HepG2 (cell line): ENCODE measurements around the gene METRN. TPM values are rescaled to one million over a fixed set of nuclear protein-coding genes. Genes with fewer than 3 reads are reported as not detected.

Source experiments
- BRD4 ChIP-seq: sonication (generic); formaldehyde crosslinking; IDR thresholded peaks from 2 replicates; pipeline ENCODE4 v1.4.0; 2020; ENCODE audit warnings: missing genetic modification reagents
- CENPT ChIP-seq: sonication (generic); formaldehyde crosslinking; IDR thresholded peaks from 2 replicates; pipeline ENCODE4 v1.8.0; 2022; ENCODE audit warnings: low read depth, mild to moderate bottlenecking, moderate library complexity, missing genetic modification reagents
- ESRRA ChIP-seq: sonication (generic); formaldehyde crosslinking; IDR thresholded peaks from 2 replicates; pipeline ENCODE4 v1.5.1; 2020; ENCODE audit warnings: mild to moderate bottlenecking, low read depth, missing genetic modification reagents
- GFI1 ChIP-seq: sonication (generic); formaldehyde crosslinking; IDR thresholded peaks from 2 replicates; pipeline ENCODE4 v1.5.0; 2020; ENCODE audit warnings: missing genetic modification reagents, mild to moderate bottlenecking, borderline replicate concordance
- HIC2 ChIP-seq: sonication (generic); formaldehyde crosslinking; IDR thresholded peaks from 2 replicates; pipeline ENCODE4 v1.9.0; 2022; ENCODE audit warnings: low read depth, missing genetic modification reagents
- MAX ChIP-seq: IDR thresholded peaks from 2 replicates; pipeline ENCODE4 v1.6.1; 2012; ENCODE audit warnings: inconsistent platforms
- MEIS2 ChIP-seq: sonication (generic); formaldehyde crosslinking; IDR thresholded peaks from 2 replicates; pipeline ENCODE4 v1.9.0; 2021; ENCODE audit warnings: mild to moderate bottlenecking, missing genetic modification reagents
- NFIB ChIP-seq: sonication (generic); formaldehyde crosslinking; IDR thresholded peaks from 2 replicates; pipeline ENCODE4 v1.9.0; 2021; ENCODE audit warnings: missing genetic modification reagents, mild to moderate bottlenecking, borderline replicate concordance
- SAFB2 ChIP-seq: sonication (generic); formaldehyde crosslinking; IDR thresholded peaks from 2 replicates; pipeline ENCODE4 v1.5.1; 2020; ENCODE audit warnings: missing genetic modification reagents, low read depth, mild to moderate bottlenecking, borderline replicate concordance
- TFAP4 ChIP-seq: sonication (generic); IDR thresholded peaks from 2 replicates; pipeline ENCODE4 v1.6.1; 2016; ENCODE audit warnings: low read depth, borderline replicate concordance
- TSC22D2 ChIP-seq: sonication (generic); formaldehyde crosslinking; IDR thresholded peaks from 2 replicates; pipeline ENCODE4 v1.5.1; 2020; ENCODE audit warnings: missing genetic modification reagents, mild to moderate bottlenecking, borderline replicate concordance
- ZFP90 ChIP-seq: sonication (generic); formaldehyde crosslinking; IDR thresholded peaks from 2 replicates; pipeline ENCODE4 v1.8.0; 2022; ENCODE audit warnings: missing genetic modification reagents, mild to moderate bottlenecking, inconsistent platforms, borderline replicate concordance
- ZNF121 ChIP-seq: sonication (generic); formaldehyde crosslinking; IDR thresholded peaks from 2 replicates; pipeline ENCODE4 v1.5.0; 2020; ENCODE audit warnings: mild to moderate bottlenecking, missing genetic modification reagents
- ZNF557 ChIP-seq: sonication (generic); formaldehyde crosslinking; IDR thresholded peaks from 2 replicates; pipeline ENCODE4 v1.4.0; 2020; ENCODE audit warnings: missing genetic modification reagents
- ZNF576 ChIP-seq: sonication (generic); formaldehyde crosslinking; IDR thresholded peaks from 2 replicates; pipeline ENCODE4 v1.4.0; 2020; ENCODE audit warnings: mild to moderate bottlenecking, missing genetic modification reagents
- ZNF609 ChIP-seq: sonication (generic); formaldehyde crosslinking; IDR thresholded peaks from 2 replicates; pipeline ENCODE4 v1.4.0; 2020; ENCODE audit warnings: mild to moderate bottlenecking, missing genetic modification reagents, borderline replicate concordance
- ZNF710 ChIP-seq: sonication (generic); formaldehyde crosslinking; IDR thresholded peaks from 2 replicates; pipeline ENCODE4 v1.5.0; 2020; ENCODE audit warnings: mild to moderate bottlenecking, missing genetic modification reagents, borderline replicate concordance
- polyA plus RNA-seq, 8 experiments: library from polyadenylated mRNA; depleted of rRNA in 3 of 8; stranded (reverse) in 7 of 8; unstranded in 1 of 8; fragments of >200 nt; fragmentation: Illumina TruSeq in 4 of 8; extraction: Trizol in 4 of 8; gene quantifications; 2 replicates each; pipeline versions ENCODE4 v1.2.1 to v1.2.3, GENCODE V29; 2011 to 2016; ENCODE audit warnings: low read depth in 4 of 8, missing spikeins in 1 of 8, mixed read lengths in 1 of 8; ENCODE audit not compliant: insufficient read depth in 1 of 8
- total RNA-seq, 5 experiments: library from RNA; depleted of rRNA; stranded (reverse); fragments of >200 nt; fragmentation: Illumina TruSeq; extraction: Trizol; gene quantifications; 2 replicates each; pipeline ENCODE4 v1.2.3, GENCODE V29; 2016; ENCODE audit warnings: low read depth in 1 of 5

Gene METRN
- total and polyA plus RNA-seq, 2 of the 13 experiments (the other 11 are each of a cell fraction or from before 2014, with no cell fraction given) = 25.5 to 46.1 TPM

- peak; percentile 48; the same call in 1 of the 2 replicates for TF ChIP-seq HIC2 (CRISPR knock-in tag)
- peak; percentile 43; the same call in 1 of the 2 replicates for TF ChIP-seq GFI1
- TF ChIP-seq TSC22D2 (CRISPR knock-in tag) = no peak
- peak; percentile 15 for TF ChIP-seq CENPT (CRISPR knock-in tag)
- TF ChIP-seq ESRRA (CRISPR knock-in tag) = 0 out of 2 replicates have a peak, but pooled peaks have one; percentile 38
- no peak for TF ChIP-seq NFIB (CRISPR knock-in tag)
- no peak; the same call in 1 of the 2 replicates for TF ChIP-seq ZNF121 (CRISPR knock-in tag)
- TF ChIP-seq MAX = peak; percentile 97
- peak; percentile 60; the same call in 1 of the 2 replicates for TF ChIP-seq SAFB2 (CRISPR knock-in tag)
- TF ChIP-seq ZNF609 (CRISPR knock-in tag) = 0 out of 2 replicates have a peak, but pooled peaks have one; percentile 46
- peak; percentile 21; the same call in 1 of the 2 replicates for TF ChIP-seq TFAP4
- TF ChIP-seq ZNF576 (CRISPR knock-in tag) = 0 out of 2 replicates have a peak, but pooled peaks have one; percentile 40
- peak; percentile 70 for TF ChIP-seq BRD4 (CRISPR knock-in tag)
- TF ChIP-seq MEIS2 (CRISPR knock-in tag) = peak; percentile 56
- 0 out of 2 replicates have a peak, but pooled peaks have one; percentile 18 for TF ChIP-seq ZNF710 (CRISPR knock-in tag)
- TF ChIP-seq ZNF557 = peak; percentile 69; the same call in 1 of the 2 replicates
- 0 out of 2 replicates have a peak, but pooled peaks have one; percentile 67 for TF ChIP-seq ZFP90
These were observed 6.3 kb downstream of the METRN start, which contains the start of gene ANTKMT (continued) for GRCh38 chr16:720990-721764.
